Lung (tissue), 12 donors: ENCODE measurements around the gene RETN. TPM values are rescaled to one million over a fixed set of nuclear protein-coding genes. Genes with fewer than 3 reads are reported as not detected.

Experiments used
- ATAC-seq: fragments of 200-7000 bp; cut with Tn5 transposase; one replicate; pipeline ENCODE4 v1.9.1; 2020; ENCODE audit warnings: moderate number of reproducible peaks; ENCODE audit not compliant: insufficient read depth, low FRiP score
- DNase-seq, 3 donors: peaks; one replicate each; pipeline ENCODE4 v3.0.0-alpha.2; 2013 to 2017
- H3K27ac ChIP-seq, 2 donors: one replicate each; pipeline ENCODE4 v1.5.1; 2013; ENCODE audit warnings: mild to moderate bottlenecking in 2 of 2, moderate library complexity in 2 of 2, control low read depth in 1 of 2, inconsistent platforms in 1 of 2, low read depth in 1 of 2, low read length in 1 of 2
- H3K27me3 ChIP-seq, 3 donors: one replicate each; pipeline ENCODE4 v1.5.1; 2013; ENCODE audit warnings: low read length in 2 of 3; ENCODE audit not compliant: control insufficient read depth in 3 of 3, insufficient read depth in 3 of 3
- H3K36me3 ChIP-seq, 4 donors: one replicate each; pipeline ENCODE4 v1.5.1; 2013; ENCODE audit warnings: low read length in 4 of 4, mild to moderate bottlenecking in 1 of 4, moderate library complexity in 1 of 4; ENCODE audit not compliant: control insufficient read depth in 4 of 4, insufficient read depth in 4 of 4
- H3K4me1 ChIP-seq, 5 donors: one replicate each; pipeline ENCODE4 v1.5.1; 2013; ENCODE audit warnings: low read length in 5 of 5, mild to moderate bottlenecking in 2 of 5, moderate library complexity in 1 of 5; ENCODE audit not compliant: control insufficient read depth in 5 of 5, insufficient read depth in 5 of 5
- H3K4me3 ChIP-seq: one replicate; pipeline ENCODE4 v1.5.1; 2013; ENCODE audit warnings: mild to moderate bottlenecking, control low read depth, moderate library complexity
- H3K9ac ChIP-seq, 2 donors: one replicate each; pipeline ENCODE4 v1.5.1; 2013; ENCODE audit warnings: low read length in 2 of 2, control low read depth in 1 of 2; ENCODE audit not compliant: insufficient read depth in 1 of 2
- H3K9me3 ChIP-seq, 4 donors: one replicate each; pipeline ENCODE4 v1.5.1; 2013; ENCODE audit warnings: low read length in 3 of 4, mild to moderate bottlenecking in 1 of 4, moderate library complexity in 1 of 4; ENCODE audit not compliant: control insufficient read depth in 4 of 4, insufficient read depth in 3 of 4
- WGBS, 2 donors: extraction: QIAGEN DNeasy Blood & Tissue Kit; methylation state at CpG; one replicate each; pipeline ENCODE4 v1.1.7; 2013; 5-methylcytosine and 5-hydroxymethylcytosine counted together
- polyA plus RNA-seq, 2 donors: library from polyadenylated mRNA; stranded (reverse); fragments of 200-250 nt; gene quantifications; one replicate each; pipeline ENCODE4 v1.2.1, GENCODE V29; 2013
- total RNA-seq, 2 donors: library from RNA; depleted of rRNA in 1 of 2; stranded (reverse); fragments of >200 nt in 1 of 2; gene quantifications; one replicate each; pipeline ENCODE4 v1.2.1, GENCODE V29; 2014 to 2021
- TF ChIP-seq, protein P1 (sequence below): IDR thresholded peaks from 2 replicates; pipeline ENCODE4 v1.5.1; 2012; ENCODE audit warnings: mild to moderate bottlenecking; ENCODE audit errors: control extremely low read depth, extremely low read depth
- donor health status: control.
- donor health status: control.
- donor health status: Bipolar disorder and iron deficiency.
- donor health status: healthy.
- donor health status: DM: yes; HTN: yes; CAD: no.

Gene RETN
- total and polyA plus RNA-seq, 4 donors, result 2.9 to 1,168 (median 58.3) TPM

DNA sequence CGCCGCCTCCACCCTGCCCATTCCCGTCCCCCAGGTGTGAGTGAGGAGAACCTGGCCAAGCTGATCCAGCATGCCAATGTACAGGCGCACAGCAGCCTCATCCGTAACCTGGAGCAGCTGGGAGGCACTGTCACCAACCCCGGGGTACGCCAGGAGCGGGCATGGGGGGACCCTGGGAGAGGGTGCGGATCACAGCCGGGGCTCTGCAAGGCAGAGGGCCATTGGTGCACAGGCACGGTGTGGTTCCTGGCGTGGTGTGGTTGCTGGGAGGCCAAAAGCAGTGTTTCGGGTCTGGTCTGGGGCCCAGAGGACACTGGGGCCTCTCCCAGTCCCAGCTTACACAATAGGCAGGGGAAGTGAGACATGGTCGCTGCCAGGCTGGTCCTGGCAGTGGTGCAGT, 23.7 kb upstream of the RETN start:
- WGBS, 2 donors, result 55 to 82% methylated on average over 14 of the region's 14 CpGs

DNA sequence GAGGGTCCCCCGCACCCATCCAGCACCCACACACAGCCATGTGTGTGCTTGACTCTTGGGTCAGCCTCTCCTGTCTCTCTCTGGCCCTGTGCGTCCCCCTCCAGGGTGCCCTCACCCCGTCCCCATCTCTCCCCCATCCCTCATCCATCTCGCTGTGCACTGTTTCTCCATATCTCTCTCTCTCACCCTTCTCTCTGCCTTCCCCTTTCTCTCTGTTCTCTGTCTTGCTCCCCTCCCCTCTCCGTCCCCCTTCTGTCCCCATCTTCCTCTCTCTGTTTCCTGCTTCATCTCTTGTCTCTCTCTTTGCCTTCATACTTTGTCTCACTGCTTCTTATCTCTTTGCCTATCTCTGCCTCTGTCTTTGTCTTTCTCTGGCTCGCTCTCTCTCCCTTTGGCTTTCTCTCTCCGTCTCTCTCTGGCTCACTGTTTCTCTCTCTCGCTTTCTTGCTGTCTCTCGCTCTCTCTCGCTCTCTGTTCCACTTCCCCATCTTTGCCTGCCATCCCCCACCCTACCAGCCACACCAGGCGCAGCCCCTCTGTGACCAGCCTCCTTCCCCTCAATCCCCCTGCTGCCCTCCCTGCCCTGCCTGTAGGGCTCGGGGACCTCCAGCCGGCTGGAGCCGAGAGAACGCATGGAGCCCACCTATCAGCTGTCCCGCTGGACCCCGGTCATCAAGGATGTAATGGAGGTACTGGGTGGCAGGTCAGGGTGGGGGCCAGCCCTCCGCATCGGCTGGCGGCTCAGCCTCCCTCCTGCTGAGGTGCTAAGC, 23.0 kb upstream of the RETN start:
- Histone ChIP-seq H3K27ac (no peak overlapping the region), H3K9ac (no peak overlapping the region), H3K4me3 (no peak overlapping the region), H3K4me1 (peaks cover 0 to 4% (median 0%) of the 10 kb centered on the region in 5 donors), H3K9me3 (no peaks in the 10 kb centered on the region), H3K27me3 (peaks cover 0 to 3% (median 0%) of the 10 kb centered on the region in 3 donors), H3K36me3 (peaks cover 0 to 23% (median 0%) of the 10 kb centered on the region in 4 donors)
- DNase-seq (no peak), ATAC-seq (no peak)
- 41 to 67% methylated on average over 19 to 20 of the region's 20 CpGs for WGBS, 2 donors
- TF ChIP-seq, protein P1, sequence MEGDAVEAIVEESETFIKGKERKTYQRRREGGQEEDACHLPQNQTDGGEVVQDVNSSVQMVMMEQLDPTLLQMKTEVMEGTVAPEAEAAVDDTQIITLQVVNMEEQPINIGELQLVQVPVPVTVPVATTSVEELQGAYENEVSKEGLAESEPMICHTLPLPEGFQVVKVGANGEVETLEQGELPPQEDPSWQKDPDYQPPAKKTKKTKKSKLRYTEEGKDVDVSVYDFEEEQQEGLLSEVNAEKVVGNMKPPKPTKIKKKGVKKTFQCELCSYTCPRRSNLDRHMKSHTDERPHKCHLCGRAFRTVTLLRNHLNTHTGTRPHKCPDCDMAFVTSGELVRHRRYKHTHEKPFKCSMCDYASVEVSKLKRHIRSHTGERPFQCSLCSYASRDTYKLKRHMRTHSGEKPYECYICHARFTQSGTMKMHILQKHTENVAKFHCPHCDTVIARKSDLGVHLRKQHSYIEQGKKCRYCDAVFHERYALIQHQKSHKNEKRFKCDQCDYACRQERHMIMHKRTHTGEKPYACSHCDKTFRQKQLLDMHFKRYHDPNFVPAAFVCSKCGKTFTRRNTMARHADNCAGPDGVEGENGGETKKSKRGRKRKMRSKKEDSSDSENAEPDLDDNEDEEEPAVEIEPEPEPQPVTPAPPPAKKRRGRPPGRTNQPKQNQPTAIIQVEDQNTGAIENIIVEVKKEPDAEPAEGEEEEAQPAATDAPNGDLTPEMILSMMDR, result no peak

More for the DNA sequence above, 23.7 kb upstream of the RETN start:
- TF ChIP-seq, protein P1, result no peak
- no peaks in the 10 kb centered on the region for H3K27me3 ChIP-seq
- no peak overlapping the region for H3K4me3 ChIP-seq
- no peak overlapping the region for H3K9ac ChIP-seq
- no peak overlapping the region for H3K27ac ChIP-seq
- H3K4me1 ChIP-seq, result peaks cover 0 to 6% (median 0%) of the 10 kb centered on the region in 5 donors
- ATAC-seq (no peak), DNase-seq (no peak)
- no peaks in the 10 kb centered on the region for H3K9me3 ChIP-seq
- peaks cover 0 to 24% (median under 1%) of the 10 kb centered on the region in 4 donors for H3K36me3 ChIP-seq

- TF ChIP-seq, protein P1, result no peak
- H3K9ac ChIP-seq, result no peak overlapping the region
- no peak overlapping the region for H3K27ac ChIP-seq
- peaks cover 0 to 3% (median 0%) of the 10 kb centered on the region in 3 donors for H3K27me3 ChIP-seq
- 65 to 86% methylated on average over 7 to 8 of the region's 8 CpGs for WGBS, 2 donors
- no peak overlapping the region for H3K4me3 ChIP-seq
- no peak for DNase-seq
- H3K4me1 ChIP-seq, result peaks cover 0 to 4% (median 0%) of the 10 kb centered on the region in 5 donors
- H3K9me3 ChIP-seq, result no peaks in the 10 kb centered on the region
- H3K36me3 ChIP-seq, result peaks cover 0 to 23% (median 0%) of the 10 kb centered on the region in 4 donors
- ATAC-seq, result no peak
Observed at GRCh38 chr19:7646426-7646700, 22.5 kb upstream of the RETN start.

GRCh38 chr19:7647156-7647555, 21.7 kb upstream of the RETN start:
- Histone ChIP-seq H3K27ac (no peak overlapping the region), H3K4me1 (peaks cover 0 to 4% (median under 1%) of the 10 kb centered on the region in 5 donors), H3K36me3 (peaks cover 0 to 23% (median 0%) of the 10 kb centered on the region in 4 donors), H3K9me3 (no peaks in the 10 kb centered on the region), H3K27me3 (peaks cover 0 to 3% (median 0%) of the 10 kb centered on the region in 3 donors), H3K4me3 (no peak overlapping the region), H3K9ac (no peak overlapping the region)
- no peak for ATAC-seq
- DNase-seq, result no peak
- TF ChIP-seq, protein P1, result no peak
- WGBS, 2 donors, result 93 to 97% methylated on average over 26 of the region's 26 CpGs
